ENCODE measurements around the gene ADAD1.

ADAD1 gene

DNA sequence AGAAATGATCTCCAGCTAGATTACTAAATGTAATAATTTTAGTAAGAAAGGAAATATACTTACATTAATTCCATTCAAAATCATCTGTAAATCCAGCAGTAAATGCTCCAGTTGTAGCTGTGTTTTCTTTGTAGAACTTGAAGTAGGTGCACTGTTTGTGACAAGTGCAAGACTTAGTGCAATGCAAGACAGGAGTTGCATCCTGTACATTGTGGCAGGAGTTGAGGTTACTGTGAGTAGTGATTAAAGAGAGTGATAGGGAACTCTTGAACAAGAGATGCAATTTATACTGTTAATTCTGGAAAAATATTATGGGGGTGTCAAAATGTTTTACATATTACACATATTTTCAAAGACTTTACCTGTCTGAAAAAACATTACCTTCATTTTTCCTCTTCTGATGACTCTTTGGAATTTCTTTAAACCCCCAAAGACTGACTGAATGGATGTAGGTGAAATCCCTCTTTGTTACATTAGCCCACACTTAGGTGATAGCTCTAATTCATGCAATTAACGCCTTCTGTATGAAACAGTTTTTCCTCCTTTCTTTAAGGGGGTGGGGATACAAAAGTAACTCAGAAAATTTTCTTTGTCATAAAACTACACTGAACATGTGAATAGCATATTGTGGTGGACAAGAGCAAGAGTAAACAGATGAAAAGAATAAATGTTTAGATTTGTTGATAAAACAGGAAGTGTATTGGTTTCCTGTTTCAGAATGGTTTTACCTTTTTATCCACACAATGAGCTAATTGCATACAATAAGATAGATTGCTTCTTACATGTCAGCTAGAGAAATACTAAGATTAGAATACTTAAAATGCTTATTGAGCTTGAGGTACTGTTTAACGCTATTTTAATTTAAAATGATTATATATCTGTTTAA lies 77.7 kb downstream of the ADAD1 start, which contains the start of gene IL2:
TSS of gene IL2 (minus strand) at position 495 of the 886 bp plus-strand sequence. CDS start at position 210, 285 bp downstream.
- no peak for DNase-seq

DNA sequence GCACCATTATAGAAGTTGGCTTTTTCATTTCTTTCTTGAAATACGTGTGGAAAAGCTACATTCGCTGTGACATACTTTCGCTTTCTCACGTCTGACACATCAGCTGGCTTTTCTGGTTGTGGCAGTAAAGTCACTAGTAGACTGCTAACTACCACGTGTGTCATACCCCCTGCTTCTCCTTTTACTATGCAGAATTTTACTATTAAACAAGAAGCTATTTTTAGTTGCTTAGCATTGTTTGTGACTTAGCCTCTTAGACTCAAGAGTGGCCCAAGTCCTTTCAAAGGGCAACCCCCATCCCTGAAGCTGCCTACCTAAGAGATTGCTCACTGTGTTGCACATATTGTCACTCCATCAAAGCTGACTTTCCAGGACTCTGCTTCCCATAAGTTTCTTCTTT lies 79.8 kb downstream of the ADAD1 start:
- DNase-seq, result no peak

GRCh38 chr4:122469457-122469856 lies 90.6 kb downstream of the ADAD1 start:
- no peak for DNase-seq

- no peak for DNase-seq
These were observed 96.4 kb downstream of the ADAD1 start for GRCh38 chr4:122475233-122475632.

DNA sequence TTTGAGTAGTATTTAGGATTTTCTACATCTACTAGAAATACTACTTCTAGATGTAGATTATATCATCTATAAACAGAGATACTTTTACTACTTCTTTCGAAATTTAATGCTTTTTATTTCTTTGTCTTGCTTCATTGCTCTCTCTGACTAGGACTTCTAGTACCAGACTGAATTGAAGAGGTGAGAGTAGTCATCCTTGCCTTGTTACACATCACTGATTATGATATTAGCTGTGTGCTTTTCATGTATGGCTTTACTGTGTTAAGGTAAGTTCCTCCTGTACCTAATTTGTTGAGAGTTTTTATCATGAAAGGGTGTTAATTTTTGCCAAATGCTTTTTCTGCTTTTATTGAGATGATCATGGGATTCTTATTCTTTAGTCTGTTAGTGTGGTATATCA lies 97.3 kb downstream of the ADAD1 start:
- no peak for DNase-seq

- no peak for DNase-seq
These were observed 97.9 kb downstream of the ADAD1 start for GRCh38 chr4:122476745-122477144.
